Measurements from ENCODE around the gene HOMER1.

Gene HOMER1

GRCh38 chr5:79512471-79513307 lies 1.2 kb downstream of the HOMER1 start:
- TF ChIP-seq, protein P1, sequence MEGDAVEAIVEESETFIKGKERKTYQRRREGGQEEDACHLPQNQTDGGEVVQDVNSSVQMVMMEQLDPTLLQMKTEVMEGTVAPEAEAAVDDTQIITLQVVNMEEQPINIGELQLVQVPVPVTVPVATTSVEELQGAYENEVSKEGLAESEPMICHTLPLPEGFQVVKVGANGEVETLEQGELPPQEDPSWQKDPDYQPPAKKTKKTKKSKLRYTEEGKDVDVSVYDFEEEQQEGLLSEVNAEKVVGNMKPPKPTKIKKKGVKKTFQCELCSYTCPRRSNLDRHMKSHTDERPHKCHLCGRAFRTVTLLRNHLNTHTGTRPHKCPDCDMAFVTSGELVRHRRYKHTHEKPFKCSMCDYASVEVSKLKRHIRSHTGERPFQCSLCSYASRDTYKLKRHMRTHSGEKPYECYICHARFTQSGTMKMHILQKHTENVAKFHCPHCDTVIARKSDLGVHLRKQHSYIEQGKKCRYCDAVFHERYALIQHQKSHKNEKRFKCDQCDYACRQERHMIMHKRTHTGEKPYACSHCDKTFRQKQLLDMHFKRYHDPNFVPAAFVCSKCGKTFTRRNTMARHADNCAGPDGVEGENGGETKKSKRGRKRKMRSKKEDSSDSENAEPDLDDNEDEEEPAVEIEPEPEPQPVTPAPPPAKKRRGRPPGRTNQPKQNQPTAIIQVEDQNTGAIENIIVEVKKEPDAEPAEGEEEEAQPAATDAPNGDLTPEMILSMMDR (IDR thresholded peaks at IDR 0.05; ENCODE audit: insufficient read depth, low read depth, low read length, missing control alignments): no peak
- peak overlapping the region; percentile 59 for H3K4me3 ChIP-seq (ENCODE audit: low read depth, low read length)
- DNase-seq (ENCODE audit: low read depth): peak; percentile 18

DNA sequence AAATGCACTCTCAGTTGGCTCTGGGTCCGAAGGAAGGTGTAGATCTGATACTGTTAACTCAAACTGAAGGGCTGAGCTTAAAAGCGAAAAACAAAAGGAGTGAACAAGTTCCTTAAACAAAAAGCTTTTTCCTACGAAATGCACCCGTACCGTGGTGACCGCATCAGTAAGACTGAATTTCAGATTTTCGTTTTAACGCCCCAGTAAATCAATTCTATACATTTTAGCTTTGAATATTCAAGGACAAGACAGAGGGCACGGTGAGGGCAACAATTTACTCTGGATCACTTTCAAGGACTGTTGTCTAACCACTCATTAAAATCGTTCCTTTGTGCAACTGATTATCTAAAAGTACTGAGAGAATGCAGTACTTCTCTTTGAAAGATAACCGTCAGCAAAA lies 1.9 kb downstream of the HOMER1 start:
- no peak for DNase-seq (ENCODE audit: low read depth)
- H3K4me3 ChIP-seq (ENCODE audit: low read depth, low read length): peak overlapping the region; percentile 59
- TF ChIP-seq, protein P1 (IDR thresholded peaks at IDR 0.05; ENCODE audit: insufficient read depth, low read depth, low read length, missing control alignments): no peak

- no peak overlapping the region for H3K4me3 ChIP-seq (ENCODE audit: low read depth, low read length)
- DNase-seq (ENCODE audit: low read depth): no peak
- TF ChIP-seq, protein P1 (IDR thresholded peaks at IDR 0.05; ENCODE audit: insufficient read depth, low read depth, low read length, missing control alignments): no peak
Observed at GRCh38 chr5:79510638-79511037, 3.3 kb downstream of the HOMER1 start.

- TF ChIP-seq, protein P1 (IDR thresholded peaks at IDR 0.05; ENCODE audit: insufficient read depth, low read depth, low read length, missing control alignments): no peak
- H3K4me3 ChIP-seq (ENCODE audit: low read depth, low read length): no peak overlapping the region
Observed at GRCh38 chr5:79509244-79509885, 4.6 kb downstream of the HOMER1 start.

DNA sequence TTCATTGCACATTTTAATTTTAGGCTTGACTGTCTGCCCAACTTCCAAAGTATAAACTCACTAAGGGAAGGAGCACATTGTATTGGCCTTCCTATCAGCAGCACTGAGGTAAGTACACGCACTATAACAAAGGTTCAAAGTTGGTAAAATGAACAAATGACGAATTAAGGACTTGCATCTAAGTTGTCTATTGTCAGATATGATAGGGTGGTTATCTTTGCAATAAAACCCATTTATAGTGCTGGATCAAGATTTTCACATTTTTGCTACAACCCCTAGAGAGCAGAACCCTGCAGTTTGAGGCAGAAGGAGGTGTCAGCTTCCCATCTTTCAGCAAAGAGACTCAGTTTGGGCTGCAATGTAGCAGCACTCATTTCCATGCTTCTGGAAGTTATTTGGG lies 5.1 kb downstream of the HOMER1 start:
- DNase-seq (ENCODE audit: low read depth): no peak
- TF ChIP-seq, protein P1 (IDR thresholded peaks at IDR 0.05; ENCODE audit: insufficient read depth, low read depth, low read length, missing control alignments): no peak
- H3K4me3 ChIP-seq (ENCODE audit: low read depth, low read length): no peak overlapping the region

More at GRCh38 chr5:79509244-79509885, 4.6 kb downstream of the HOMER1 start:
- no peak for DNase-seq (ENCODE audit: low read depth)

DNA sequence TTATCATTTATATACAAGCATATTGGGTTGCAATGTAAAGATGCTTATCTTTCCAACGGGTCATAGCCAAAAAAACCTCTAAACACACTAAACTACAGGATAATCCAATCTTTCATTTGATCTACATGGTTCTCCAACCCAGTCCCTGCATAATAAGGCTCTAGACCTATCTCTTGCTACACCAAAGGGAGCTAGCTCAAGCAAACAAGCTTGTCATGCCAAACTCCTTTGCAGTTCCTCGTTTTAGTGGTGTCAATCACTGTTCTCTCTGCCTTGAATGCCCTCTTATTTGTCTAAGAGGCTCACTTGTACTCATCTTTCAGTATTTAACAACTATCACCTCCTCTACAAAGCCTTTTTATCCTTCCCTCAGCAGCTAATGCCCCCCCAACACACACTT lies 5.6 kb downstream of the HOMER1 start:
- TF ChIP-seq, protein P1 (IDR thresholded peaks at IDR 0.05; ENCODE audit: insufficient read depth, low read depth, low read length, missing control alignments): no peak
- no peak overlapping the region for H3K4me3 ChIP-seq (ENCODE audit: low read depth, low read length)
- DNase-seq (ENCODE audit: low read depth): no peak

Measured in GM12865 (cell line).